HepG2 (cell line): ENCODE data around the gene MESD. TPM values are rescaled to one million over a fixed set of nuclear protein-coding genes. Genes with fewer than 3 reads are reported as not detected.

Source experiments
- ATAC-seq: fragments of 200-7000 bp; cut with Tn5 transposase; 3 replicates; pipeline ENCODE4 v1.9.1; 2020; ENCODE audit warnings: mild to moderate bottlenecking, moderate library complexity
- BruUV-seq: library from RNA; stranded (reverse); fragments of 400-500 nt; replicated peaks from 2 replicates; lab custom pipeline; 2021; lab: Mats Ljungman, UMichigan
- CTCF ChIA-PET: fragments of 300-600 bp; formaldehyde crosslinking; extraction: SDS; loops from one replicate; lab custom pipeline; 2021; ENCODE audit warnings: low total read pairs, inconsistent platforms, low intra/inter-chr PET ratio; lab: Yijun Ruan, JAX
- POLR2A ChIA-PET: fragments of 350-600 bp; sonication (Branson Sonifier 250); formaldehyde crosslinking; loops from one replicate; lab custom pipeline; 2020; ENCODE audit warnings: antibody characterized with exemption, inconsistent platforms; lab: Yijun Ruan, JAX
- DNase-seq: peaks from one replicate; pipeline ENCODE4 v3.0.0-alpha.2; 2015; ENCODE audit warnings: low spot score
- FAIRE-seq: peaks from 3 replicates; lab custom pipeline; 2011; peaks lifted over from hg19 to GRCh38; lab: Jason Lieb, UNC
- H2AFZ ChIP-seq: one replicate; pipeline ENCODE4 v1.6.1; 2011; ENCODE audit warnings: low read length, inconsistent platforms
- H3K27ac ChIP-seq: fragments of 300-600 bp; 3 replicates; pipeline ENCODE4 v1.8.0; 2011; ENCODE audit warnings: mixed run types, mild to moderate bottlenecking, mixed read lengths, low read length, inconsistent platforms; ENCODE audit not compliant: insufficient read depth; ENCODE audit errors: extremely low read length
- H3K27me3 ChIP-seq, 2 experiments: fragments of 200-600 bp in 1 of 2; 2 replicates in 1 of 2; 3 replicates in 1 of 2; pipeline versions ENCODE4 v1.6.0 to v1.8.0; 2011; ENCODE audit warnings: low read length in 2 of 2, mild to moderate bottlenecking in 2 of 2, moderate library complexity in 2 of 2, inconsistent platforms in 1 of 2; ENCODE audit not compliant: insufficient read depth in 2 of 2, control insufficient read depth in 1 of 2
- H3K36me3 ChIP-seq, 2 experiments: fragments of 200-600 bp in 1 of 2; replicated peaks in 1 of 2; 2 replicates in 1 of 2; 3 replicates in 1 of 2; pipeline versions ENCODE4 v1.5.1 to v1.8.0; 2011; ENCODE audit warnings: low read length in 2 of 2, inconsistent platforms in 1 of 2; ENCODE audit not compliant: insufficient read depth in 2 of 2, control insufficient read depth in 1 of 2
- H3K4me1 ChIP-seq: 2 replicates; pipeline ENCODE4 v1.5.1; 2012; ENCODE audit warnings: low read length, inconsistent platforms; ENCODE audit not compliant: insufficient read depth
- H3K4me2 ChIP-seq: 2 replicates; pipeline ENCODE4 v1.6.0; 2011; ENCODE audit warnings: low read depth, low read length, inconsistent platforms
- H3K4me3 ChIP-seq, 3 experiments: fragments of 200-600 bp in 1 of 3; sonication (generic), shearing (Covaris generic) in 1 of 3; replicated peaks in 1 of 3; 2 replicates each; pipeline ENCODE4 v1.5.1; 2011 to 2016; ENCODE audit warnings: low read length in 3 of 3, inconsistent platforms in 2 of 3, low read depth in 2 of 3, mild to moderate bottlenecking in 2 of 3, control low read depth in 1 of 3, mixed read lengths in 1 of 3; ENCODE audit not compliant: insufficient read depth in 1 of 3
- H3K79me2 ChIP-seq: one replicate; pipeline ENCODE4 v1.6.1; 2011; ENCODE audit warnings: low read length, inconsistent platforms; ENCODE audit not compliant: insufficient read depth
- H3K9ac ChIP-seq: 2 replicates; pipeline ENCODE4 v1.6.0; 2011; ENCODE audit warnings: mild to moderate bottlenecking, low read depth, low read length, inconsistent platforms; ENCODE audit not compliant: insufficient read depth
- H3K9me3 ChIP-seq: 2 replicates; pipeline ENCODE4 v1.5.1; 2012; ENCODE audit warnings: mild to moderate bottlenecking, low read length
- H4K20me1 ChIP-seq: 2 replicates; pipeline ENCODE4 v1.6.0; 2011; ENCODE audit warnings: inconsistent platforms, mild to moderate bottlenecking, low read length, moderate library complexity; ENCODE audit not compliant: insufficient read depth
- FOXC1 ChIP-seq: sonication (generic); formaldehyde crosslinking; IDR thresholded peaks from 2 replicates; pipeline ENCODE4 v1.8.0; 2022; ENCODE audit warnings: mild to moderate bottlenecking, missing genetic modification reagents, borderline replicate concordance
- HNRNPLL ChIP-seq: fragments of 200-400 bp; formaldehyde crosslinking; IDR thresholded peaks from 2 replicates; pipeline ENCODE4 v1.6.1; 2017; ENCODE audit warnings: mild to moderate bottlenecking, low read depth, low read length; ENCODE audit not compliant: poor library complexity, severe bottlenecking
- NCOR1 ChIP-seq: fragments of 200-600 bp; sonication (generic); IDR thresholded peaks from 2 replicates; pipeline ENCODE4 v1.7.0; 2017; ENCODE audit warnings: antibody characterized with exemption, low read length, borderline replicate concordance
- PATZ1 ChIP-seq: sonication (generic); formaldehyde crosslinking; IDR thresholded peaks from 2 replicates; pipeline ENCODE4 v1.4.0; 2020; ENCODE audit warnings: missing genetic modification reagents
- PBX3 ChIP-seq: sonication (generic); formaldehyde crosslinking; IDR thresholded peaks from 2 replicates; pipeline ENCODE4 v1.8.1; 2023; ENCODE audit warnings: missing genetic modification reagents, inconsistent platforms, borderline replicate concordance
- POLR2AphosphoS5 ChIP-seq: IDR thresholded peaks from 2 replicates; pipeline ENCODE4 v1.6.1; 2012; ENCODE audit warnings: low read depth, low read length
- SAFB2 ChIP-seq: sonication (generic); formaldehyde crosslinking; IDR thresholded peaks from 2 replicates; pipeline ENCODE4 v1.5.1; 2020; ENCODE audit warnings: missing genetic modification reagents, low read depth, mild to moderate bottlenecking, borderline replicate concordance
- ZNF333 ChIP-seq: sonication (generic); formaldehyde crosslinking; IDR thresholded peaks from 2 replicates; pipeline ENCODE4 v1.4.0; 2020; ENCODE audit warnings: mild to moderate bottlenecking, missing genetic modification reagents, borderline replicate concordance
- ZNF33A ChIP-seq: sonication (generic); formaldehyde crosslinking; IDR thresholded peaks from 2 replicates; pipeline ENCODE4 v1.5.1; 2020; ENCODE audit warnings: missing genetic modification reagents, mild to moderate bottlenecking, moderate library complexity, borderline replicate concordance
- ZNF574 ChIP-seq: sonication (generic); formaldehyde crosslinking; IDR thresholded peaks from 2 replicates; pipeline ENCODE4 v1.4.0; 2020; ENCODE audit warnings: missing genetic modification reagents
- ZNF674 ChIP-seq: sonication (generic); formaldehyde crosslinking; IDR thresholded peaks from 2 replicates; pipeline ENCODE4 v1.5.0; 2020; ENCODE audit warnings: low read depth, mild to moderate bottlenecking, missing genetic modification reagents
- ZXDC ChIP-seq: sonication (generic); formaldehyde crosslinking; IDR thresholded peaks from 2 replicates; pipeline ENCODE4 v1.5.0; 2020; ENCODE audit warnings: mild to moderate bottlenecking, missing genetic modification reagents
- WGBS: methylation state at CpG from one replicate; pipeline ENCODE4 v1.1.6; 2017; ENCODE audit warnings: low lambda C conversion rate; 5-methylcytosine and 5-hydroxymethylcytosine counted together
- in situ Hi-C: cut with HindIII; loops from 2 replicates; pipeline ENCODE4 v1.10.0; 2017; ENCODE audit warnings: low pct_unique_long_range_greater_than_20kb; ENCODE audit not compliant: extremely low pct_ligation_motif_present
- intact Hi-C: fragments of 100-400 bp; cut with micrococcal nuclease; formaldehyde crosslinking; loops from one replicate; pipeline ENCODE4 v1.10.0; 2022; ENCODE audit not compliant: unreplicated experiment
- polyA plus RNA-seq, 8 experiments: library from polyadenylated mRNA; depleted of rRNA in 3 of 8; stranded (reverse) in 7 of 8; unstranded in 1 of 8; fragments of >200 nt; fragmentation: Illumina TruSeq in 4 of 8; extraction: Trizol in 4 of 8; gene quantifications; 2 replicates each; pipeline versions ENCODE4 v1.2.1 to v1.2.3, GENCODE V29; 2011 to 2016; ENCODE audit warnings: low read depth in 4 of 8, missing spikeins in 1 of 8, mixed read lengths in 1 of 8; ENCODE audit not compliant: insufficient read depth in 1 of 8
- total RNA-seq, 5 experiments: library from RNA; depleted of rRNA; stranded (reverse); fragments of >200 nt; fragmentation: Illumina TruSeq; extraction: Trizol; gene quantifications; 2 replicates each; pipeline ENCODE4 v1.2.3, GENCODE V29; 2016; ENCODE audit warnings: low read depth in 1 of 5

Gene MESD
- total and polyA plus RNA-seq, 2 of the 13 experiments (the other 11 are each of a cell fraction or from before 2014, with no cell fraction given) = 18.0 to 46.2 TPM

- TF ChIP-seq ZNF574 (peak; percentile 75), SAFB2 (CRISPR knock-in tag) (peak; percentile 70; the same call in 1 of the 2 replicates), POLR2AphosphoS5 (peak; percentile 73), ZXDC (CRISPR knock-in tag) (peak; percentile 25; the same call in 1 of the 2 replicates), HNRNPLL (peak; percentile 95)
- TF ChIP-seq, all 625 proteins: peak for 180
Measured at GRCh38 chr15:81000624-81001151, 11.1 kb upstream of the MESD start, which contains the start of gene TLNRD1 (continued).

GRCh38 chr15:81000144-81000623 lies 10.6 kb upstream of the MESD start:
- Histone ChIP-seq H2AFZ (no peak overlapping the region), H3K27ac (peak overlapping the region; percentile 84), H4K20me1 (no peaks in the 10 kb centered on the region; the same call in 1 of the 2 replicates), H3K9me3 (no peaks in the 10 kb centered on the region), H3K27me3 (no peaks in the 10 kb centered on the region), H3K79me2 (no peaks in the 10 kb centered on the region), H3K4me1 (peaks cover 40% of the 10 kb centered on the region), H3K36me3 (no peaks in the 10 kb centered on the region; a peak in 1 of 5 replicates), H3K4me3 (peak overlapping the region; percentile 76 to 92 (median 88)), H3K4me2 (peak overlapping the region; percentile 89), H3K9ac (peak overlapping the region; percentile 86)
- TSS peak; percentile 87 for BruUV-seq
- intact Hi-C loops = no loop called here
- DNase-seq = peak; percentile 27
- no peak for FAIRE-seq
- in situ Hi-C loops = no loop called here
- POLR2A ChIA-PET = interaction anchor here (0.7 to 1.7 kb wide), 4 partner anchors 9 to 161 kb away, joined by 3 to 10 read pairs (median 5); no protein-coding TSS in a partner anchor
- ATAC-seq = no peak
- WGBS = 30% methylated on average over 17 of the region's 21 CpGs
- CTCF ChIA-PET = no interaction called here
- TF ChIP-seq PATZ1 (CRISPR knock-in tag) = no peak
- no peak for TF ChIP-seq NCOR1
- TF ChIP-seq ZNF333 = no peak
- 0 out of 2 replicates have a peak, but pooled peaks have one; percentile 14 for TF ChIP-seq FOXC1 (CRISPR knock-in tag)
- no peak for TF ChIP-seq ZNF33A
- TF ChIP-seq ZNF674 (CRISPR knock-in tag) = no peak
- TF ChIP-seq PBX3 (CRISPR knock-in tag) = no peak
